ENCODE measurements around the gene FAM110C. TPM values are rescaled to one million over a fixed set of nuclear protein-coding genes. Genes with fewer than 3 reads are reported as not detected.

Gene FAM110C
- total and polyA plus RNA-seq, 2 of the 8 experiments (the other 6 are each of a cell fraction or from before 2014, with no cell fraction given), result 4.8 to 13.2 TPM

DNA sequence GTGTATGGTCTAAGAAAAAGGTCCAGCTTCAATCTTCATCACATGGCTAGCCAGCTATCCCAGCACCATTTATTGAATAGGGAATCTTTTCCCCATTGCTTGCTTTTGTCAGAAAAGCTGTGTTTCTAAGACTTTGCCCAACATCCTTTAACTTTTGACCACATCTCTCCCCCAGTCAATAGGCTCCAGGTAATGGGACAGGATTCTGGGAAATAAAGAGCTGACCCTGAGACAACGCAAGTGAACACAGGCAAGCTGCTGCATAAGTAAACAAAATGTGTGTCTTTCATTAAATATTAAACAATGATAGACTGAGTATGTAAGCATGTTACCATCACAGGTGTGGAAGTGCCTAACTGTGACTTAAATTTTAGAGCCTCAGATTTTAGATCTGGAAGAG is 23.0 kb downstream of the FAM110C start:
- Histone ChIP-seq H3K23ac (ENCODE audit: insufficient read length) (no peak overlapping the region), H3K56ac (replicated peaks; ENCODE audit: insufficient read length, low read depth, low read length) (no peak overlapping the region), H3K79me2 (ENCODE audit: control insufficient read depth in 1 of 2, insufficient read depth in 2 of 2, low read length in 2 of 2) (no peaks in the 10 kb centered on the region), H3K9ac (replicated peaks in 1 of 4; ENCODE audit: extremely low read depth in 1 of 4, low read depth in 3 of 4, low read length in 3 of 4) (no peak overlapping the region), H4K5ac (ENCODE audit: insufficient read length, low read depth, low read length) (no peak overlapping the region), H2BK120ac (replicated peaks; ENCODE audit: low read depth, low read length) (no peak overlapping the region), H3K23me2 (ENCODE audit: low read depth, low read length) (no peaks in the 10 kb centered on the region), H2BK15ac (ENCODE audit: low read length) (no peak overlapping the region), H3K36me3 (ENCODE audit: control insufficient read depth in 2 of 4, insufficient read depth in 4 of 4, low read length in 3 of 4) (no peaks in the 10 kb centered on the region), H2AFZ (ENCODE audit: low read length) (no peak overlapping the region), H4K20me1 (replicated peaks in 1 of 2; ENCODE audit: control insufficient read depth in 1 of 2, insufficient read depth in 2 of 2, low read length in 2 of 2) (no peaks in the 10 kb centered on the region), H2BK20ac (ENCODE audit: low read length) (no peak overlapping the region), H3K27ac (ENCODE audit: low read depth, low read length) (no peak overlapping the region), H2AK5ac (ENCODE audit: low read depth, low read length) (no peak overlapping the region), H2BK12ac (ENCODE audit: low read depth, low read length) (no peak overlapping the region), H3K79me1 (ENCODE audit: low read depth, low read length) (no peaks in the 10 kb centered on the region), H3K4me2 (ENCODE audit: insufficient read depth in 1 of 2, low read depth in 2 of 2, low read length in 2 of 2) (no peak overlapping the region), H3K4me3 (ENCODE audit: extremely low read depth in 1 of 4, insufficient read depth in 2 of 4, low read depth in 3 of 4, low read length in 4 of 4) (no peak overlapping the region), H3K14ac (ENCODE audit: insufficient read length) (no peak overlapping the region), H4K91ac (replicated peaks; ENCODE audit: insufficient read length, low read length) (no peak overlapping the region), H3K18ac (ENCODE audit: extremely low read depth, low read length) (no peak overlapping the region), H3K4me1 (replicated peaks in 1 of 4; ENCODE audit: control insufficient read depth in 3 of 4, insufficient read depth in 4 of 4, low read length in 3 of 4) (no peaks in the 10 kb centered on the region), H4K8ac (ENCODE audit: extremely low read depth, insufficient read depth, low read length) (no peak overlapping the region), H3K27me3 (replicated peaks in 1 of 4; ENCODE audit: control insufficient read depth in 3 of 4, extremely low read depth in 1 of 4, insufficient read depth in 3 of 4, low read length in 3 of 4) (no peaks in the 10 kb centered on the region), H3K9me3 (ENCODE audit: insufficient read depth in 2 of 2, low read depth in 1 of 2, low read length in 1 of 2) (0 out of 4 replicates have a peak, but pooled peaks cover 0 to 2% of the 10 kb centered on the region in 2 experiments), H3K4ac (replicated peaks; ENCODE audit: insufficient read length, low read depth, low read length) (no peak overlapping the region), H2BK5ac (ENCODE audit: low read depth, low read length) (no peak overlapping the region)
- ChIA-PET CTCF (ENCODE audit: partially characterized antibody) (interaction anchor here (1.2 to 11.6 kb wide), 6 partner anchors 8 to 266 kb away, joined by 3 to 108 read pairs (median 4); no protein-coding TSS in a partner anchor), POLR2A (ENCODE audit: partially characterized antibody) (no interaction called here)
- DNase-seq (ENCODE audit: low read depth in 1 of 2, low spot score in 2 of 2), result no peak
- TF ChIP-seq SRF (IDR thresholded peaks at IDR 0.05; ENCODE audit: low read depth, low read length), result no peak
- no peak for TF ChIP-seq POLR2A (IDR thresholded peaks at IDR 0.05; ENCODE audit: control extremely low read depth in 1 of 2, low read depth in 2 of 2, low read length in 2 of 2)
- no peak for TF ChIP-seq TEAD4 (IDR thresholded peaks at IDR 0.05; ENCODE audit: low read depth, low read length)
- no peak for FAIRE-seq
- 93% methylated on average over 1 of the region's 1 CpG; no CpG with 5 or more reads in 1 of the 2 experiments for WGBS, 2 experiments (ENCODE audit: extremely low coverage in 1 of 2, insufficient coverage in 1 of 2, insufficient read length in 1 of 2, insufficient replicate concordance in 2 of 2, low coverage in 1 of 2, low lambda C conversion rate in 2 of 2, missing lambda C conversion rate in 1 of 2)
